Subcutaneous adipose tissue (tissue), 4 donors: ENCODE data around the gene ARL10. TPM values are rescaled to one million over a fixed set of nuclear protein-coding genes. Genes with fewer than 3 reads are reported as not detected.

Experiments used
- total RNA-seq, 4 donors: library from RNA; depleted of rRNA; stranded (reverse); fragments of >200 nt; gene quantifications; one replicate each; pipeline ENCODE4 v1.1.0, GENCODE V29; 2016
- TF ChIP-seq, protein P1 (sequence below): fragments of 450-650 bp; IDR thresholded peaks from one replicate; pipeline ENCODE4 v1.5.1; 2016; ENCODE audit warnings: low read depth, mild to moderate bottlenecking, control low read depth, antibody characterized with exemption, moderate library complexity

The ARL10 gene
- total RNA-seq, 4 donors from 2014 or later: 4.4 to 12.6 (median 5.7) TPM

DNA sequence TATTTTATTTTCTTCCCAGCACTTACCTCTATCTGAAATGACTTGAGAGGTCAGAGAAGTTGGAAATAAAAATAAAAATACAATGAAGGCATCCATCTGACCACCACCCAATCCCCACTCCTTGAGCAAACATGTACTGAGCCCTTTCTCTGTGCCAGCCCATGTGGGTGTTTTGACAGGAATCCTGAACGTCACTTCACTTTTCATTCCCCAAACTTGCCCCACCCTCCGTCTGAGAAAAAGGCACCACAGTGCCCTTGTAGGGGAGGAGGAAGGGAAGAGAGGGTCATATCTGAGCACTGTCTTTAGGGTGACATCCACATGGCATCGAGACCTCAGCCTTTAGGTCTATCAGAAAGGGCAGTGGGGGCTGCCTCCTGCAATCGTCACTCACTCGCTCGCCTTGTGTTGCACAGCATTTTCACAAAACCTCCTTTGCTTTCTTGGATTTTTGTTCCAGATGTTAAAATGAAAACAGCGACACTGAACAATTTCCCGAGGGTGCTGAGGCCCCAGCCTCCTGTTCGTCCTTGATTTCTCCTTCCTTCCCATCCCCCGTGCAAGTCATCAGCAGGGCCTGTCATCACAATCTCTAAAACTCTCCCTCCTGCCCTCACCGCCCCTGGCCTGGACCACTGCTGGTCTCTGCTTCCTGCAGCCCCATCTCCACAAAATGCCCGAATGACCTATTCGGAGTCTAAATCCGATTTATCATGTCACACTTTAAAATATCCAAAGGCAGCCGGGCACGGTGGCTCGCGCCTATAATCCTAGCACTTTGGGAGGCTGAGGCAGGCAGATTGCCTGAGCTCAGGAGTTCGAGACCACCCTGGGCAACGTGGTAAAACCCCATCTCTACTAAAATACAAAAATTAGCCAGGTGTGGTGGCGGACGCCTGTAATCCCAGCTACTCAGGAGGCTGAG, 36.3 kb downstream of the ARL10 start:
- TF ChIP-seq, protein P1, sequence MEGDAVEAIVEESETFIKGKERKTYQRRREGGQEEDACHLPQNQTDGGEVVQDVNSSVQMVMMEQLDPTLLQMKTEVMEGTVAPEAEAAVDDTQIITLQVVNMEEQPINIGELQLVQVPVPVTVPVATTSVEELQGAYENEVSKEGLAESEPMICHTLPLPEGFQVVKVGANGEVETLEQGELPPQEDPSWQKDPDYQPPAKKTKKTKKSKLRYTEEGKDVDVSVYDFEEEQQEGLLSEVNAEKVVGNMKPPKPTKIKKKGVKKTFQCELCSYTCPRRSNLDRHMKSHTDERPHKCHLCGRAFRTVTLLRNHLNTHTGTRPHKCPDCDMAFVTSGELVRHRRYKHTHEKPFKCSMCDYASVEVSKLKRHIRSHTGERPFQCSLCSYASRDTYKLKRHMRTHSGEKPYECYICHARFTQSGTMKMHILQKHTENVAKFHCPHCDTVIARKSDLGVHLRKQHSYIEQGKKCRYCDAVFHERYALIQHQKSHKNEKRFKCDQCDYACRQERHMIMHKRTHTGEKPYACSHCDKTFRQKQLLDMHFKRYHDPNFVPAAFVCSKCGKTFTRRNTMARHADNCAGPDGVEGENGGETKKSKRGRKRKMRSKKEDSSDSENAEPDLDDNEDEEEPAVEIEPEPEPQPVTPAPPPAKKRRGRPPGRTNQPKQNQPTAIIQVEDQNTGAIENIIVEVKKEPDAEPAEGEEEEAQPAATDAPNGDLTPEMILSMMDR: no peak

DNA sequence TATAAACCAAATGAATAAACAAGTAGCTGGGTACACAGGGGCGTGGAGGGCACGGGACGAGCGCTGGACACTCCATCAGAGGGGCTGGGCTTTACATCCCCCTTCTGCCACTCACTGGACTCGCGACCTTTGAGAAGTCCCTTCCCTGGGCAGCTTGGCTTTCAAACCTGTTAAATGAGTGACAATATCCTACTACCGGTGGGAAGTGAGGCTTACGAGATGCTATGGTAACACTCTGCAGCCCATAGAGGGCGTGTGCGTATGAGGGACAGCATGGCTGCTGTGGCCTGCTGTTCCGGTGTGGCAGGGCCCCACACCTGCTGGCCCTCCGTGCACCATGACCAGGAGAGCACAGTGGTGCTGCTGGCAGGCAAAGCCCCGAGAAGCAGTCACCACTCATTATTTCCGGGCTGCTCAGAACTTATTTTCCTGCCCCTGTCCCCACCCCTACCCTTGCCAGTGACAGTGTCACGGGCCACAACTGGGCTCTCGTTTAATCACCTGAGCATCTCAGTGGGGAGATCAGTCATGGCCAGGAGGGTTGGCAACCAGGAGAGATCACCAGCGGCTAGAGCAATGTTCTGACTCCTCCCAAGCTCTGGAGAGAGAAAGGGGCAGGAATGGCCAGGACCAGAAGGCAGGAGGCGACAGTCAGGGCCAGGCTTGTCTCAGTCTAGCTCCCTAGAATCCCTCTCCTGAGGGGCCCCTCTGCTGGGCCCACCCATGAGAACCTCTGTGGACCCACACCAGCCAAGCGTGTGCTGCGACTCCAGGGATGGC, 40.6 kb downstream of the ARL10 start:
- TF ChIP-seq, protein P1: no peak

DNA sequence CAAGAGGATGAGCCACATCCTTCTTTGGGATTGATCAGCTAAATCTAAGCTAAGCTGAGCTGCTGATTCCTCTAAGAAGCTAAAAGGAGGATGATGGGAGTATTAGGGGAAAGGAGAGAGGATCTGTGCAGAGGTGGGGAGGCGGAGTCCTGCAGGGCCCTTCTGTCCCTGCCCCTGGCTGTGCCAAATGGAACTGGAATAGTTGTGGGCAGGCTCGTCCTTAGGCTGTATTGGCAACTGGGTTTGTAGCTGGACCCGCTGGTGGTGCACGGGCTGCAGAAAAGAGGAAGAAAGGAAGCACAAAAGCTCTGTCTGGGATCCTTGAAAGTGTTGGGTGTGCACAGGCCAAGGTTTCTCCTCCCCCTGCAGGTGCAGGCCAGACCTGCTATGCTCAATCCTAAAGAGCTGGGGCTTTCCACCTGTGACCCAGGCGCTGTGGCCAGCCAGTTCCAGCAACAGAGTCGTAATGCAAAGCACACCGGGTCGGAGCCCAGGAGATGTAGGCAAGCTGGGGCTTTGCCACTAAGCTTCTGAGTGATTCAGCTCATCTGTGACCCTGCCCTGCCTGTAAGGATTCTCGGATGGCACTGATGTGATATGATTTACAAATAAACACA, 41.3 kb downstream of the ARL10 start:
- TF ChIP-seq, protein P1: no peak

DNA sequence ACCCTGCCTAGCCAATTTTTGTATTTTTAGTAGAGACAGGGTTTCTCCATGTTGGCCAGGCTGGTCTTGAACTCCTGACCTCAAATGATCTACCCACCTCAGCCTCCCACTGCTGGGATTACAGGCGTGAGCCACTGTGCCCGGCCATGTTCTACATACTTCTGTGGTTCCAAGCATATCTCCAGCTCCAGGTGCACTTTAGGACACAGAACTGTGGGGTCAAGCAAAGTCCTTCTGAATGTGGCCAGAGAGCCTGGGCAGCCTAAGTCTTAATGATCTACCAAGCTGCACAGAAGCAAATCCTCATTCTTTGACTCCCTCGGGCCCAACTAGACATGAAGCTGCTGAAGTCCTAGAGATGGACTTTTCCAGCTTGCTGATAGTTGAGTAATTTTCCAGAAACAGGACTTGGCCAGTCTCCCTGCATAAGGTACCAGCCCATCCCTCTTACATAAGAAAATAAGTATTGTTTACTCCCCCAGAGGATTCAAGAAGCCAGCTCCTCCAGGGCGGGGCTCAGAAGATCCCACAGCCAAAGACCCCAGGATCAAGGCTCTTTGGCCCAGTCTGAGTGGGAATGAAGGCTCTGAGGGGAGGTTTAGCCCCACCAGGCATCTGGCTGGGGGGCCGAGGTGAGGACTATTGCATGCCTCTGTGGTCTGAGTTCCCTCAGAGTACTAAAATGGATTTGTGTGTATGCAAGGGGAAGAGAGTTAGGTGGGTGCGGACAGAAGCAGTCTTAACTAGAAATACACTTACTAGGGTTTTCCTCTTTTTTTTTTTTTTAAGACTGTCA, 42.4 kb downstream of the ARL10 start:
- TF ChIP-seq, protein P1: no peak

DNA sequence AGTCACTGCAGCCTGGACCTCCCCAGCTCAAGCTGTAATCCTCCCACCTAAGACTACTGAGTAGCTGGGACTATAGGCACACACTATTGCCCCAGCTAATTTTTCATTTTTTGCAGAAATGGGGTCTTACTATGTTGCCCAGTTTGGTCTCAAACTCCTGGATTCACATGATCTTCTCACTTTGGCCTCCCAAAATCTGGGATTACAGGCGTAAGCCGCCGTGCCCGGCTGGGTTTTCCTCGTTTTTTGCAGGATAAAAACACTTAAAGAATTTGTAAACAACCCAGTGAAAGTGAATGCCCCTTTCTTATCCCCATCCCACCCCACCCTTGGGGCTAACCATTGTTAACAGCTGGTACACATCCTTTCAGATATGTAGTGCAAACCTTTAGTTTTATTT, 43.3 kb downstream of the ARL10 start:
- TF ChIP-seq, protein P1: no peak

DNA sequence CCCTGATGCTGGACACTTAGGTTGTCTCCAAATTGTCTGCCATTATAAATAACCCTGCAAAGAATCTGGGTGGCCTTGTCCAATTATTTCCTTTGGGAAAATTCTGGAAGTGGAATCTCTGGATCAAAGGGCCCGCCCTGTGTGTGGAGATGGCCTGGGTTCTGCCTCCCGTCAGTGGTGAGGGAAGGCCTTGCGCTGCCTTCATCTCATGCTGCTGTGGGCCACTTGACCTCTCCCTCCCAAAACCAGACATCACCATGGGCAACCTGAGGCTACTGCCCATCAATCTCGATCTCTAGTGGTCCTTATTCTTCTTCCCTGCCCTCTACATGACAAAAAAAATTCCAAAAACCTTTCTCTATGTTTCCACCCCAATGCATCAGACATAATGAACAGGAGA, 44.5 kb downstream of the ARL10 start:
- TF ChIP-seq, protein P1: no peak
